H1 (cell line): ENCODE data around the gene FIZ1. TPM values are rescaled to one million over a fixed set of nuclear protein-coding genes. Genes with fewer than 3 reads are reported as not detected.

ENCODE experiments used
- BACH1 ChIP-seq: IDR thresholded peaks from 2 replicates; pipeline ENCODE4 v1.6.1; 2012; ENCODE audit warnings: low read length, improper control_type of control experiment
- FOSL1 ChIP-seq: IDR thresholded peaks from 2 replicates; pipeline ENCODE4 v1.6.1; 2011; ENCODE audit warnings: mild to moderate bottlenecking, low read depth, low read length, moderate library complexity; ENCODE audit not compliant: insufficient read depth
- KDM1A ChIP-seq: fragments of 200-600, 300-600 bp; sonication (generic); IDR thresholded peaks from 2 replicates; pipeline ENCODE4 v1.7.1; 2016; ENCODE audit warnings: mild to moderate bottlenecking, low read length, borderline replicate concordance
- KDM5A ChIP-seq: fragments of 200-600 bp; IDR thresholded peaks from 2 replicates; pipeline ENCODE4 v1.7.1; 2012; ENCODE audit warnings: mild to moderate bottlenecking, low read length, inconsistent platforms, mixed read lengths
- MAFK ChIP-seq: IDR thresholded peaks from 2 replicates; pipeline ENCODE4 v1.6.1; 2012; ENCODE audit warnings: low read depth, mild to moderate bottlenecking, improper control_type of control experiment, low read length
- SAP30 ChIP-seq: fragments of 300-600 bp; sonication (generic); IDR thresholded peaks from 2 replicates; pipeline ENCODE4 v1.7.1; 2012; ENCODE audit warnings: low read length, moderate library complexity, mild to moderate bottlenecking, inconsistent platforms; ENCODE audit not compliant: insufficient read depth, insufficient replicate concordance
- SIRT6 ChIP-seq: IDR thresholded peaks from one replicate; pipeline ENCODE4 v1.7.1; 2012; ENCODE audit warnings: low read length, inconsistent platforms
- SIX5 ChIP-seq: IDR thresholded peaks from 2 replicates; pipeline ENCODE4 v1.6.1; 2011; ENCODE audit warnings: mild to moderate bottlenecking, low read depth, low read length
- SP4 ChIP-seq: IDR thresholded peaks from 2 replicates; pipeline ENCODE4 v1.6.1; 2012; ENCODE audit warnings: low read length, inconsistent platforms
- TAF7 ChIP-seq: optimal IDR thresholded peaks from 2 replicates; pipeline ENCODE3; 2011; ENCODE audit warnings: low read depth, mild to moderate bottlenecking, inconsistent platforms, low read length, moderate library complexity, borderline replicate concordance
- polyA plus RNA-seq, 7 experiments: library from polyadenylated mRNA; depleted of rRNA in 3 of 7; stranded (reverse) in 5 of 7; unstranded in 2 of 7; fragments of >200 nt in 5 of 7; fragments of 200-250 nt in 2 of 7; gene quantifications; 1 replicate in 5 of 7; 2 replicates in 1 of 7; 4 replicates in 1 of 7; pipeline versions ENCODE4 v1.2.1 to v1.2.3, GENCODE V29; 2011 to 2013; ENCODE audit warnings: missing spikeins in 2 of 7, mixed read lengths in 2 of 7
- total RNA-seq: library from RNA; stranded (reverse); fragmentation: NEBNext Ultra II Directional; extraction: Animal tissue kit (Norgen Biotek cat#: 25700); gene quantifications from 2 replicates; pipeline ENCODE4 v1.2.1, GENCODE V29; 2021

The FIZ1 gene
- total and polyA plus RNA-seq, 2 of the 8 experiments (the other 6 are each of a cell fraction or from before 2014, with no cell fraction given) = 9.1 to 18.5 TPM

DNA sequence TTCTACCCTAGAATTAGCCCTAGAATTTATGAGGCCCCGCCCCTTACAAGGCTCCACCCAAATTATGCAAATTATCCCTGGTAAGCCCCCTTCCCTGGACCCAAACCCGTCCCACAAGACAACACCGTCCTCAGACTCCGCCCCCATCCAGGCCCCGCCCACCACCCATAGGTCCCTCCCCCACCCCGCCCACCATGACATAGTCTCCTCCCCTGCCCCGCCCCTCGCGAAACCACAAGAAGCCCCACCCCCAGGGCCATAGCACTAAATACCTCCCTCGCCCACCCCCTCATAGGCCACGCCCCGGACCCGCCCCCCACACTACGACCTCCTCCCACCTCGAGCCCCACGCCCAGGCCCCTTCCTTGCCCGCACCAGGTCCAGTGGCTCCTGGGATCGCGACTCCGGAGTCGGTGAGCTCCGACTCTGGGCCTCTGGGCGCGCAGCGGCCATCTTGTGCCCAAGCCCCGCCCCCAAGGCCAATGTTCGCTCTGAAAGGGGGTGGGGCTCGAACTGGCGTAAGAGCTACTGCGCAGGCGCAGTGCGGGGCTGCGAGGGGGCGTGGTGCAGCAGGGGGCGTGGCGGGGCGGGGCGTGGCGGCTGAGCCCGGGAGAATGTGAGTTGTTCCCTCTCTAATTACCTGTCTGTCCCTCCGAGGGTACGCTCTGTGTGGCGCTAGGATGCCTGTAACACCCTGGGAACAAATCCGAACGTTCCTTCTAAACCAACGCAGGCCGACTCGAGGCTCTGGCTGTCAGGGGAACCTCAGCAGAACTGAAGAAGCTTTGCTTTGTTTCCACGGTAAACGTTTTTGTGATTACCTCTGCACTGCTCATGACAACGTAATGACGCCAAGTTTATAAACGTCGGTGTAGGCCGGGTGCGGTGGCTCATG is 25.0 kb upstream of the FIZ1 start, which contains the start of gene ZNF784 (continued):
- TF ChIP-seq TAF7 = peak; percentile 83
- no peak for TF ChIP-seq SIX5
- TF ChIP-seq KDM5A = no peak
- TF ChIP-seq BACH1 = no peak
- TF ChIP-seq SIRT6 = no peak
- no peak for TF ChIP-seq KDM1A
- TF ChIP-seq FOSL1 = no peak
- TF ChIP-seq MAFK = no peak
- TF ChIP-seq SP4 = peak; percentile 73; the same call in 1 of the 2 replicates
- no peak for TF ChIP-seq SAP30
